ENCODE data around the gene HDAC2.

GRCh38 chr6:113959235-113959634 lies 11.7 kb downstream of the HDAC2 start:
- TF ChIP-seq EZH2 (IDR thresholded peaks at IDR 0.05; ENCODE audit: borderline replicate concordance, low read depth, low read length, severe bottlenecking): no peak
- no peak for TF ChIP-seq POLR2A (IDR thresholded peaks at IDR 0.05; ENCODE audit: low read depth, low read length)
- TF ChIP-seq POLR2AphosphoS5 (IDR thresholded peaks at IDR 0.05; ENCODE audit: insufficient read depth, low read depth, low read length): no peak
- TF ChIP-seq MAX (IDR thresholded peaks at IDR 0.05; ENCODE audit: insufficient read depth, insufficient read length): no peak
- no peak for TF ChIP-seq CTCF (IDR thresholded peaks at IDR 0.05; ENCODE audit: extremely low read depth in 1 of 2, insufficient read depth in 1 of 2, low read depth in 1 of 2, low read length in 2 of 2)
- no peak for TF ChIP-seq FOS (IDR thresholded peaks at IDR 0.05; ENCODE audit: borderline replicate concordance, insufficient read depth, low read length)

Data from endothelial cell of umbilical vein (primary cell).